ENCODE measurements around the gene CD70. TPM values are rescaled to one million over a fixed set of nuclear protein-coding genes. Genes with fewer than 3 reads are reported as not detected.

Gene CD70
- total and polyA plus RNA-seq, 2 of the 8 experiments (the other 6 are each of a cell fraction or from before 2014, with no cell fraction given), result 1.3 to 12.0 TPM

DNA sequence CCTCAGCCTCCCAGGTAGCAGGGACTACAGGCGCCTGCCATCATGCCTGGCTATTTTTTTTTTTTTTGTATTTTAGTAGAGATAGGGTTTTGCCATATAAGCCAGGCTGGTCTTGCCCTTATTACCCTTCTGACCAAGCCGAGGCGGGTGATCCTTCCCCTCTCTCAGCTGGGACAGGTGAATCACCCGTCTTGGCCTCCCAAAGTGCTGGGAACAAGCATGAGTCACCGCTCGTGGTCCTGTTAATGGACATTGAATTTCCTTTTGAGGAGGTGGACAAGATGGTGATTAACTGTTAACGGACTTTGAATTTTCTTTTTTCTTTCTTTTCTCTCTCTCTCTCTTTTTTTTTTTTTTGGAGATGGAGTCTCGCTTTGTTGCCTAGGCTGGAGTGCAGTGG, 10.6 kb downstream of the CD70 start (continued):
- TF ChIP-seq, protein P1, sequence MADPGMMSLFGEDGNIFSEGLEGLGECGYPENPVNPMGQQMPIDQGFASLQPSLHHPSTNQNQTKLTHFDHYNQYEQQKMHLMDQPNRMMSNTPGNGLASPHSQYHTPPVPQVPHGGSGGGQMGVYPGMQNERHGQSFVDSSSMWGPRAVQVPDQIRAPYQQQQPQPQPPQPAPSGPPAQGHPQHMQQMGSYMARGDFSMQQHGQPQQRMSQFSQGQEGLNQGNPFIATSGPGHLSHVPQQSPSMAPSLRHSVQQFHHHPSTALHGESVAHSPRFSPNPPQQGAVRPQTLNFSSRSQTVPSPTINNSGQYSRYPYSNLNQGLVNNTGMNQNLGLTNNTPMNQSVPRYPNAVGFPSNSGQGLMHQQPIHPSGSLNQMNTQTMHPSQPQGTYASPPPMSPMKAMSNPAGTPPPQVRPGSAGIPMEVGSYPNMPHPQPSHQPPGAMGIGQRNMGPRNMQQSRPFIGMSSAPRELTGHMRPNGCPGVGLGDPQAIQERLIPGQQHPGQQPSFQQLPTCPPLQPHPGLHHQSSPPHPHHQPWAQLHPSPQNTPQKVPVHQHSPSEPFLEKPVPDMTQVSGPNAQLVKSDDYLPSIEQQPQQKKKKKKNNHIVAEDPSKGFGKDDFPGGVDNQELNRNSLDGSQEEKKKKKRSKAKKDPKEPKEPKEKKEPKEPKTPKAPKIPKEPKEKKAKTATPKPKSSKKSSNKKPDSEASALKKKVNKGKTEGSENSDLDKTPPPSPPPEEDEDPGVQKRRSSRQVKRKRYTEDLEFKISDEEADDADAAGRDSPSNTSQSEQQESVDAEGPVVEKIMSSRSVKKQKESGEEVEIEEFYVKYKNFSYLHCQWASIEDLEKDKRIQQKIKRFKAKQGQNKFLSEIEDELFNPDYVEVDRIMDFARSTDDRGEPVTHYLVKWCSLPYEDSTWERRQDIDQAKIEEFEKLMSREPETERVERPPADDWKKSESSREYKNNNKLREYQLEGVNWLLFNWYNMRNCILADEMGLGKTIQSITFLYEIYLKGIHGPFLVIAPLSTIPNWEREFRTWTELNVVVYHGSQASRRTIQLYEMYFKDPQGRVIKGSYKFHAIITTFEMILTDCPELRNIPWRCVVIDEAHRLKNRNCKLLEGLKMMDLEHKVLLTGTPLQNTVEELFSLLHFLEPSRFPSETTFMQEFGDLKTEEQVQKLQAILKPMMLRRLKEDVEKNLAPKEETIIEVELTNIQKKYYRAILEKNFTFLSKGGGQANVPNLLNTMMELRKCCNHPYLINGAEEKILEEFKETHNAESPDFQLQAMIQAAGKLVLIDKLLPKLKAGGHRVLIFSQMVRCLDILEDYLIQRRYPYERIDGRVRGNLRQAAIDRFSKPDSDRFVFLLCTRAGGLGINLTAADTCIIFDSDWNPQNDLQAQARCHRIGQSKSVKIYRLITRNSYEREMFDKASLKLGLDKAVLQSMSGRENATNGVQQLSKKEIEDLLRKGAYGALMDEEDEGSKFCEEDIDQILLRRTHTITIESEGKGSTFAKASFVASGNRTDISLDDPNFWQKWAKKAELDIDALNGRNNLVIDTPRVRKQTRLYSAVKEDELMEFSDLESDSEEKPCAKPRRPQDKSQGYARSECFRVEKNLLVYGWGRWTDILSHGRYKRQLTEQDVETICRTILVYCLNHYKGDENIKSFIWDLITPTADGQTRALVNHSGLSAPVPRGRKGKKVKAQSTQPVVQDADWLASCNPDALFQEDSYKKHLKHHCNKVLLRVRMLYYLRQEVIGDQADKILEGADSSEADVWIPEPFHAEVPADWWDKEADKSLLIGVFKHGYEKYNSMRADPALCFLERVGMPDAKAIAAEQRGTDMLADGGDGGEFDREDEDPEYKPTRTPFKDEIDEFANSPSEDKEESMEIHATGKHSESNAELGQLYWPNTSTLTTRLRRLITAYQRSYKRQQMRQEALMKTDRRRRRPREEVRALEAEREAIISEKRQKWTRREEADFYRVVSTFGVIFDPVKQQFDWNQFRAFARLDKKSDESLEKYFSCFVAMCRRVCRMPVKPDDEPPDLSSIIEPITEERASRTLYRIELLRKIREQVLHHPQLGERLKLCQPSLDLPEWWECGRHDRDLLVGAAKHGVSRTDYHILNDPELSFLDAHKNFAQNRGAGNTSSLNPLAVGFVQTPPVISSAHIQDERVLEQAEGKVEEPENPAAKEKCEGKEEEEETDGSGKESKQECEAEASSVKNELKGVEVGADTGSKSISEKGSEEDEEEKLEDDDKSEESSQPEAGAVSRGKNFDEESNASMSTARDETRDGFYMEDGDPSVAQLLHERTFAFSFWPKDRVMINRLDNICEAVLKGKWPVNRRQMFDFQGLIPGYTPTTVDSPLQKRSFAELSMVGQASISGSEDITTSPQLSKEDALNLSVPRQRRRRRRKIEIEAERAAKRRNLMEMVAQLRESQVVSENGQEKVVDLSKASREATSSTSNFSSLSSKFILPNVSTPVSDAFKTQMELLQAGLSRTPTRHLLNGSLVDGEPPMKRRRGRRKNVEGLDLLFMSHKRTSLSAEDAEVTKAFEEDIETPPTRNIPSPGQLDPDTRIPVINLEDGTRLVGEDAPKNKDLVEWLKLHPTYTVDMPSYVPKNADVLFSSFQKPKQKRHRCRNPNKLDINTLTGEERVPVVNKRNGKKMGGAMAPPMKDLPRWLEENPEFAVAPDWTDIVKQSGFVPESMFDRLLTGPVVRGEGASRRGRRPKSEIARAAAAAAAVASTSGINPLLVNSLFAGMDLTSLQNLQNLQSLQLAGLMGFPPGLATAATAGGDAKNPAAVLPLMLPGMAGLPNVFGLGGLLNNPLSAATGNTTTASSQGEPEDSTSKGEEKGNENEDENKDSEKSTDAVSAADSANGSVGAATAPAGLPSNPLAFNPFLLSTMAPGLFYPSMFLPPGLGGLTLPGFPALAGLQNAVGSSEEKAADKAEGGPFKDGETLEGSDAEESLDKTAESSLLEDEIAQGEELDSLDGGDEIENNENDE (IDR thresholded peaks at IDR 0.05; ENCODE audit: insufficient replicate concordance, low read length), result no peak
- TF ChIP-seq SAP30 (IDR thresholded peaks at IDR 0.05; ENCODE audit: insufficient read depth, insufficient replicate concordance, low read length), result no peak
- no peak for TF ChIP-seq CREB1 (IDR thresholded peaks at IDR 0.05)
- no peak for TF ChIP-seq CEBPB (IDR thresholded peaks at IDR 0.05; ENCODE audit: low read depth, low read length)
- no peak for TF ChIP-seq CTBP2 (IDR thresholded peaks at IDR 0.05; ENCODE audit: borderline replicate concordance, insufficient read depth, insufficient read length, low read length)
- TF ChIP-seq BACH1 (IDR thresholded peaks at IDR 0.05; ENCODE audit: low read length), result no peak
- TF ChIP-seq CHD1 (IDR thresholded peaks at IDR 0.05; ENCODE audit: low read depth, low read length), result no peak
- no peak for TF ChIP-seq SRF (IDR thresholded peaks at IDR 0.05; ENCODE audit: low read depth, low read length)
- no peak for TF ChIP-seq EGR1 (IDR thresholded peaks at IDR 0.05; ENCODE audit: borderline replicate concordance, low read depth, low read length)
